IMR-90 (cell line): ENCODE measurements around the gene TMPRSS6.

Source experiments
- BHLHE40 ChIP-seq: fragments of 150-350 bp; IDR thresholded peaks from 2 replicates; pipeline ENCODE4 v1.6.1; 2016; ENCODE audit warnings: mild to moderate bottlenecking, low read depth, low read length
- CEBPB ChIP-seq: IDR thresholded peaks from 2 replicates; pipeline ENCODE4 v1.6.1; 2012; ENCODE audit warnings: low read depth, low read length, improper control_type of control experiment
- CTCF ChIP-seq: conservative IDR thresholded peaks from 2 replicates; pipeline ENCODE4 v1.5.1; 2012; ENCODE audit warnings: mild to moderate bottlenecking, low read depth, low read length, improper control_type of control experiment
- POLR2A ChIP-seq: IDR thresholded peaks from 2 replicates; pipeline ENCODE4 v1.6.1; 2012; ENCODE audit warnings: mild to moderate bottlenecking, low read depth, low read length
- RAD21 ChIP-seq: IDR thresholded peaks from 2 replicates; pipeline ENCODE4 v1.6.1; 2012; ENCODE audit warnings: low read length, improper control_type of control experiment
- RCOR1 ChIP-seq: IDR thresholded peaks from 2 replicates; pipeline ENCODE4 v1.6.1; 2012; ENCODE audit warnings: mild to moderate bottlenecking, low read length, improper control_type of control experiment; ENCODE audit not compliant: insufficient replicate concordance
- SMC3 ChIP-seq: fragments of 150-350 bp; IDR thresholded peaks from 2 replicates; pipeline ENCODE4 v1.6.1; 2016; ENCODE audit warnings: low read depth, mild to moderate bottlenecking, antibody characterized with exemption, low read length, moderate library complexity

- TF ChIP-seq CTCF (no peak), SMC3 (no peak), RCOR1 (no peak), RAD21 (no peak), BHLHE40 (no peak), POLR2A (no peak), CEBPB (no peak)
Observed at GRCh38 chr22:37138849-37139561, 29.5 kb upstream of the TMPRSS6 start.
